Uterus (tissue), 4 donors: ENCODE results near the gene NLE1. TPM values are rescaled to one million over a fixed set of nuclear protein-coding genes. Genes with fewer than 3 reads are reported as not detected.

Source experiments
- DNase-seq, 2 donors: peaks; one replicate each; pipeline ENCODE4 v3.0.0-alpha.2; 2019 to 2020
- H3K27ac ChIP-seq, 2 donors: fragments of 200-600 bp; sonication (generic); 1 replicate in 1 of 2; 2 replicates in 1 of 2; pipeline ENCODE4 v1.5.1; 2016 to 2018
- H3K27me3 ChIP-seq, 2 donors: fragments of 200-600 bp; sonication (generic); one replicate each; pipeline ENCODE4 v1.5.1; 2018 to 2019; ENCODE audit warnings: control low read depth in 1 of 2
- H3K36me3 ChIP-seq, 2 donors: fragments of 200-600 bp; sonication (generic); one replicate each; pipeline ENCODE4 v1.5.1; 2019; ENCODE audit warnings: control low read depth in 1 of 2
- H3K4me1 ChIP-seq, 2 donors: fragments of 200-600 bp; sonication (generic); one replicate each; pipeline ENCODE4 v1.5.1; 2018 to 2019; ENCODE audit warnings: control low read depth in 1 of 2
- H3K4me3 ChIP-seq, 2 donors: fragments of 200-600 bp; sonication (generic); 1 replicate in 1 of 2; 2 replicates in 1 of 2; pipeline ENCODE4 v1.5.1; 2018 to 2019; ENCODE audit warnings: mild to moderate bottlenecking in 1 of 2
- H3K9me3 ChIP-seq, 2 donors: fragments of 200-600 bp; sonication (generic); one replicate each; pipeline ENCODE4 v1.5.1; 2019; ENCODE audit warnings: control low read depth in 1 of 2
- POLR2A ChIP-seq, 2 donors: fragments of 450-650 bp; IDR thresholded peaks; one replicate each; pipeline ENCODE4 v1.6.1; 2016; ENCODE audit warnings: antibody characterized with exemption in 2 of 2, mild to moderate bottlenecking in 1 of 2, moderate library complexity in 1 of 2
- intact Hi-C: fragments of 100-400 bp; cut with DNase I; formaldehyde crosslinking; loops from one replicate; pipeline ENCODE4 v1.15.1; 2023; ENCODE audit warnings: low total_unique reads
- total RNA-seq, 4 donors: library from RNA; depleted of rRNA in 3 of 4; stranded (reverse); fragments of >200 nt in 3 of 4; gene quantifications; one replicate each; pipeline versions ENCODE4 v1.1.0 to v1.2.4, GENCODE V29; 2014 to 2023
- TF ChIP-seq, protein P1 (sequence below), 4 experiments: fragments of 200-600 bp in 2 of 4; fragments of 450-650 bp in 2 of 4; sonication (generic) in 2 of 4; IDR thresholded peaks; one replicate each; pipeline ENCODE4 v1.5.1; 2016 to 2019; ENCODE audit warnings: antibody characterized with exemption in 4 of 4, mild to moderate bottlenecking in 2 of 4, moderate library complexity in 1 of 4
- donor health status: DM: yes; HTN: yes; CAD: no.

NLE1 gene
- total RNA-seq, 4 donors from 2014 or later, result 3.6 to 30.0 (median 19.7) TPM

GRCh38 chr17:35167666-35168065 is 25.6 kb upstream of the NLE1 start:
- H3K4me1 ChIP-seq, result no peaks in the 10 kb centered on the region
- no peaks in the 10 kb centered on the region for H3K9me3 ChIP-seq
- H3K4me3 ChIP-seq, result no peak overlapping the region
- no peak overlapping the region for H3K27ac ChIP-seq
- TF ChIP-seq POLR2A (IDR thresholded peaks at IDR 0.05), result no peak
- TF ChIP-seq, protein P1, sequence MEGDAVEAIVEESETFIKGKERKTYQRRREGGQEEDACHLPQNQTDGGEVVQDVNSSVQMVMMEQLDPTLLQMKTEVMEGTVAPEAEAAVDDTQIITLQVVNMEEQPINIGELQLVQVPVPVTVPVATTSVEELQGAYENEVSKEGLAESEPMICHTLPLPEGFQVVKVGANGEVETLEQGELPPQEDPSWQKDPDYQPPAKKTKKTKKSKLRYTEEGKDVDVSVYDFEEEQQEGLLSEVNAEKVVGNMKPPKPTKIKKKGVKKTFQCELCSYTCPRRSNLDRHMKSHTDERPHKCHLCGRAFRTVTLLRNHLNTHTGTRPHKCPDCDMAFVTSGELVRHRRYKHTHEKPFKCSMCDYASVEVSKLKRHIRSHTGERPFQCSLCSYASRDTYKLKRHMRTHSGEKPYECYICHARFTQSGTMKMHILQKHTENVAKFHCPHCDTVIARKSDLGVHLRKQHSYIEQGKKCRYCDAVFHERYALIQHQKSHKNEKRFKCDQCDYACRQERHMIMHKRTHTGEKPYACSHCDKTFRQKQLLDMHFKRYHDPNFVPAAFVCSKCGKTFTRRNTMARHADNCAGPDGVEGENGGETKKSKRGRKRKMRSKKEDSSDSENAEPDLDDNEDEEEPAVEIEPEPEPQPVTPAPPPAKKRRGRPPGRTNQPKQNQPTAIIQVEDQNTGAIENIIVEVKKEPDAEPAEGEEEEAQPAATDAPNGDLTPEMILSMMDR (IDR thresholded peaks at IDR 0.05), result no peak
- DNase-seq, result no peak
- intact Hi-C loops, result no loop called here
- H3K27me3 ChIP-seq, result no peaks in the 10 kb centered on the region
- H3K36me3 ChIP-seq, result no peaks in the 10 kb centered on the region

DNA sequence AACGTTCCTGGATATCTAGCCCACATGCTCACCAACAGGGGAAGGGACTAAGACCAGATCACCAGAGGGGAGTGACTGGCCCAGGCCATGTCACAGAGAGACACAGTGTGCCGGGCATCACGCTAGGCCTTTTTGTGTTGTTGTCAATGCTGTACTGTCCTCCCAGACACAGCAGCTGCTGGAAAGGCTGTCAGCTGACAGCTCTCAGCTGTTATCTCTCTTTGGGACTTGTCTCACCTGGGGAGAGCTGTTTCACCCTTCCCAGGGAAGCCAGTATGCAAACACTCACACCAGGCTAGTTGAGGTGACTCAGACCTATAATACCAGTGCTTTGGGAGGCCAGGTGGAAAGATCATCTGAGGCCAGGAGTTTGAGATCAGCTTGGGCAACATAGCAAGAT is 24.9 kb upstream of the NLE1 start:
- Histone ChIP-seq H3K4me3 (no peak overlapping the region), H3K4me1 (no peaks in the 10 kb centered on the region), H3K27me3 (no peaks in the 10 kb centered on the region), H3K9me3 (no peaks in the 10 kb centered on the region), H3K36me3 (no peaks in the 10 kb centered on the region), H3K27ac (no peak overlapping the region)
- intact Hi-C loops, result no loop called here
- DNase-seq, result no peak
- TF ChIP-seq, protein P1 (IDR thresholded peaks at IDR 0.05), result no peak
- TF ChIP-seq POLR2A (IDR thresholded peaks at IDR 0.05), result no peak

GRCh38 chr17:35166526-35166925 is 24.4 kb upstream of the NLE1 start:
- Histone ChIP-seq H3K36me3 (no peaks in the 10 kb centered on the region), H3K9me3 (no peaks in the 10 kb centered on the region), H3K4me3 (no peak overlapping the region), H3K27ac (no peak overlapping the region), H3K4me1 (no peaks in the 10 kb centered on the region), H3K27me3 (no peaks in the 10 kb centered on the region)
- intact Hi-C loops, result no loop called here
- TF ChIP-seq, protein P1 (IDR thresholded peaks at IDR 0.05), result no peak
- no peak for TF ChIP-seq POLR2A (IDR thresholded peaks at IDR 0.05)
- no peak for DNase-seq

DNA sequence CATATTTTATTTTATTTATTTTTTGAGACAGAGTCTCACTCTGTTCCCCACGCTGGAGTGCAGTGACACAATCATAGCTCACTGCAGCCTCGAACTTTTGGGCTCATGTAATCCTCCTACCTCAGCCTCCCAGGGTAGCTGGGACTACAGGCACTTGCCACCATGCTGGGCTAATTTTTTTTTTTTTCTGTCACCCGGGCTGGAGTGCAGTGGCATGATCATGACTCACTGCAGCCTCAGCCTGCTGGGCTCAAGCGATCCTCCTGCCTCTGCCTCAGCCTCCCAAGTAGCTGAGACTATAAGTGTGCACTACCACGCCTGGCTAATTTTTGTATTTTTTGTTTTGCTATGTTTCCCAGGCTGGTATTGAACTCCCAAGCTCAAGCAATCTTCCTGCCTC is 22.6 kb upstream of the NLE1 start:
- no peaks in the 10 kb centered on the region for H3K4me1 ChIP-seq
- H3K9me3 ChIP-seq, result no peaks in the 10 kb centered on the region
- TF ChIP-seq, protein P1 (IDR thresholded peaks at IDR 0.05), result no peak
- no peak for TF ChIP-seq POLR2A (IDR thresholded peaks at IDR 0.05)
- no peak overlapping the region for H3K4me3 ChIP-seq
- no peaks in the 10 kb centered on the region for H3K36me3 ChIP-seq
- DNase-seq, result no peak
- no peaks in the 10 kb centered on the region for H3K27me3 ChIP-seq
- H3K27ac ChIP-seq, result no peak overlapping the region
- intact Hi-C loops, result no loop called here

GRCh38 chr17:35163886-35164285 is 21.8 kb upstream of the NLE1 start:
- TF ChIP-seq POLR2A (IDR thresholded peaks at IDR 0.05), result no peak
- TF ChIP-seq, protein P1 (IDR thresholded peaks at IDR 0.05), result no peak
- Histone ChIP-seq H3K9me3 (no peaks in the 10 kb centered on the region), H3K27ac (no peak overlapping the region), H3K4me1 (no peaks in the 10 kb centered on the region), H3K27me3 (no peaks in the 10 kb centered on the region), H3K36me3 (no peaks in the 10 kb centered on the region), H3K4me3 (no peak overlapping the region)
- DNase-seq, result no peak
- intact Hi-C loops, result no loop called here
